H1 (cell line): ENCODE data around the gene TBC1D22A. TPM values are rescaled to one million over a fixed set of nuclear protein-coding genes. Genes with fewer than 3 reads are reported as not detected.

Source experiments
- ATF2 ChIP-seq: IDR thresholded peaks from 2 replicates; pipeline ENCODE4 v1.6.1; 2012; ENCODE audit warnings: low read length, inconsistent platforms
- ATF3 ChIP-seq: IDR thresholded peaks from 2 replicates; pipeline ENCODE4 v1.6.1; 2011; ENCODE audit warnings: low read depth, mild to moderate bottlenecking, low read length; ENCODE audit not compliant: insufficient read depth
- CHD7 ChIP-seq: fragments of 300-600 bp; sonication (generic); IDR thresholded peaks from 2 replicates; pipeline ENCODE4 v1.7.1; 2012; ENCODE audit warnings: low read length, moderate library complexity, mild to moderate bottlenecking, inconsistent platforms; ENCODE audit not compliant: insufficient replicate concordance
- RAD21 ChIP-seq, 2 experiments: IDR thresholded peaks in 1 of 2; conservative IDR thresholded peaks in 1 of 2; 2 replicates each; pipeline ENCODE4 v1.6.1; 2011; ENCODE audit warnings: low read depth in 2 of 2, low read length in 2 of 2, improper control_type of control experiment in 1 of 2, inconsistent platforms in 1 of 2, mild to moderate bottlenecking in 1 of 2, moderate library complexity in 1 of 2
- RBBP5 ChIP-seq: IDR thresholded peaks from 2 replicates; pipeline ENCODE4 v1.7.1; 2012; ENCODE audit warnings: low read depth, mild to moderate bottlenecking, inconsistent platforms, low read length, moderate library complexity, borderline replicate concordance
- RFX5 ChIP-seq: IDR thresholded peaks from 2 replicates; pipeline ENCODE4 v1.6.1; 2011; ENCODE audit warnings: low read depth, low read length, improper control_type of control experiment, borderline replicate concordance
- polyA plus RNA-seq, 7 experiments: library from polyadenylated mRNA; depleted of rRNA in 3 of 7; stranded (reverse) in 5 of 7; unstranded in 2 of 7; fragments of >200 nt in 5 of 7; fragments of 200-250 nt in 2 of 7; gene quantifications; 1 replicate in 5 of 7; 2 replicates in 1 of 7; 4 replicates in 1 of 7; pipeline versions ENCODE4 v1.2.1 to v1.2.3, GENCODE V29; 2011 to 2013; ENCODE audit warnings: missing spikeins in 2 of 7, mixed read lengths in 2 of 7
- total RNA-seq: library from RNA; stranded (reverse); fragmentation: NEBNext Ultra II Directional; extraction: Animal tissue kit (Norgen Biotek cat#: 25700); gene quantifications from 2 replicates; pipeline ENCODE4 v1.2.1, GENCODE V29; 2021

TBC1D22A gene
- total and polyA plus RNA-seq, 2 of the 8 experiments (the other 6 are each of a cell fraction or from before 2014, with no cell fraction given): 11.9 to 18.4 TPM

- TF ChIP-seq ATF2 (no peak), RBBP5 (no peak), RFX5 (no peak), ATF3 (no peak), CHD7 (no peak), RAD21 (IDR thresholded peaks at IDR 0.05 in 1 of 2, conservative IDR thresholded peaks at IDR 0.05 in 1 of 2; ENCODE audit: low read depth in 2 of 2, low read length in 2 of 2) (no peak)
Observed at GRCh38 chr22:46907241-46908215, 145.1 kb downstream of the TBC1D22A start (continued).
